OCI-M1 (cell line): ENCODE measurements around the gene CTBP2.
A peak's percentile ranks its signal among the peaks of the same experiment; 100 is the strongest.

Source experiments
- DNase-seq: peaks from one replicate; lab custom pipeline; 2025; lab: John Stamatoyannopoulos, UW

CTBP2 gene

DNA sequence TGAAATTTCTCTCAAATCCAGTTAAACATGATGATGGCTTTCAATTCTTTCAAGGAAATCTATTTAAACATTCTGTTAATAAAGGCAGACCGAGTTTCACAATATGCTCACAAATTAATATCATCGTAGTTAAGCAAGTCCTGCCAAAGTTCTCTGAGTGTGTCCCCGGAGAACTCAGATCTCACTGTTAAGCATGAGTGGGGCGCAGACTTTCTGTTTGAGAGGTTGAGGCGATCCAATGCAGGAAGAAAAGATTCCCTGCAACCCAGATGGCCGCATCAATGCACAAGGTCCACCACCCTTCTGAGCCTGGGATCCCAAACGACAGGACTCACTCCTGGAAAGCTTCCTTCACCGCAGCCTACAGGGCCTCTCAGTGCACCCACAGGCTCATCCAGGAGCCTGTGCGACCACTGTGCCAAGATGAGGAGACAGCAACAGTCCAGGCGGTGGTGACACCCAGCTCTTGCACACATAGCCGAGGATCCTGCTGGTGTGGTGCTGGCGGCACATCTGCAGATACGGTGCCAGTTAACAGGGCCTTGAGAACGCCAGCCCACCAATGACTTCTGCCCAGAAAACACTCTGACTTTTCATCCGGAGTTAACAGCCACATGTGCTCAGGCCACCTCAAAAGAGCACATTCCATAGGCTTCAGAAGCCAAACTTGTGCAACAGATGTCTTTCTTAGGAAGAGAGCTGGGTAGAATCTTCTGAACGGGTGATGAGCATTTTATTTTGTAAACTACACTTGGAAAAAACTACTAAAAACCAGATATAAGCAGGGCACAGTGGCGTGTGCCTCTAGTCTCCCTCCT is 116.3 kb downstream of the CTBP2 start:
- DNase-seq, result no peak

DNA sequence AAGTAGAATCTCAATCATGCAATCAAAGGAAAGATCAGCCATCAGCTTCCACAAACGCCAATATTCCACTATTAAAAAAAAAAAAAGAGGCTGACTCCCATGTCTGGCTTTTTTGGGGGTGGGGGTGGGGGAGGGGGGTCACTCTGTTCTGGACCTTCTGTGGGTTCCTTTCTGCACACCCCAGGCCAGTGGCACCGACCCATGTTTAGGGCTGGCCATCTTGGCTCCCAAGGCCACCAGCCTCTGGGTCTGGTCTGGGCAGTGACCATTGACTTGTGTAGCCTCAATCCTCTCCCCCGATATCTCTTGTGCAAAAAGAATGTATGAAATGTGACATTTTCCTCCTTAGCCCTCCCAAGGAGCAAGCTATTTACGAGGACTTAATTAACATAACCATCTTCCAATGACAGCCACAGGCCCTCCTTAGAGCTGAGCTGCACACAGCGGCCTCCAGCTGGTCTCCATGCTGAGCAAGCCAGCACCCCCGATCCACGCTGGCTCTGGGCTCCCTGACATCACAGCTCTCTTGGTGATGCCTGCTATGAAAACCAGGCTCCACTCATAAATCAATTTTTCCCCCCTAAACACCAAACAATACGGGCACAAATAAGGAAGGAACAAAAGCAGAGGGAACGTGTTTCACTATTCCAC is 118.4 kb downstream of the CTBP2 start:
- no peak for DNase-seq

DNA sequence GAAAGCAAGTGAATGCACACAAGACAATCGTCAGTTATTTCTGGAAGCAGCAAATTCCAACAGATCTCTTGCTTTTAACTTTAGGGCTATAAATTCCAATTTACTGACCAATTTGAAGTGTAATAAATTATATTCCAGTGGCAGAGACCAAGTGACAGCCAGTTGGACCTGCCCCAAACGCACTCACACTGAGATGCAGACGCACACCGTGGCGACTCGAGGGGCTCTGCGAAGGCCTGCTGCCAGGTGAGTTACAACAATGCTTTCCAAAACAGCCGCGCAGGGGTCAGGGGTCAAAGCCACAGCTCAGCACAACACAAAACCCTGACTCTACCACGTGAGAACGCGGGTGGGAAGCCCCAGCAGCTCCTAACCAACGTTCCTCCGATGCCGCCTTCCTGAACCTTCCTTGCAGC is 121.0 kb downstream of the CTBP2 start:
- no peak for DNase-seq

DNA sequence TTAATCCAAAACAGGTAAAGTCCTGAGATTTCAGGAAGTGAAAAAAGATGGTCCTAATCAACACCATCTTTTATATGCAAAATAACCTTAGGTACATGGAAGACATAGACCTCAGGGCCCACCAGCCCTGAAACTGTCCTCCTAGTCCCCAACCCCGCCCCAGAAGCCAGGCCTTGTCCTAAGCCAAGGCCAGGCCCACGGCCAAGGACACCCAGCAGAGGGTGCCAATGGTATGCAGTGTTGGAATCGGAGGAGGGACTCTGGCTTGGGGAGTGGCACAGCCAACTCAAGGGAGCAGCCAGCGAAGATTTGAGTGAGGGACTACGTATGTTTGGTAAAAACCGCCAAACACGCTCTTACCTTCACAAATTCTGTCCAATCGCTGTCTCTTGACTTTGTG is 121.7 kb downstream of the CTBP2 start:
- peak; percentile 11 for DNase-seq

- no peak for DNase-seq
Measured at GRCh38 chr10:125037145-125037877, 123.1 kb downstream of the CTBP2 start.

GRCh38 chr10:125035588-125036295 is 124.6 kb downstream of the CTBP2 start:
- DNase-seq, result no peak

DNA sequence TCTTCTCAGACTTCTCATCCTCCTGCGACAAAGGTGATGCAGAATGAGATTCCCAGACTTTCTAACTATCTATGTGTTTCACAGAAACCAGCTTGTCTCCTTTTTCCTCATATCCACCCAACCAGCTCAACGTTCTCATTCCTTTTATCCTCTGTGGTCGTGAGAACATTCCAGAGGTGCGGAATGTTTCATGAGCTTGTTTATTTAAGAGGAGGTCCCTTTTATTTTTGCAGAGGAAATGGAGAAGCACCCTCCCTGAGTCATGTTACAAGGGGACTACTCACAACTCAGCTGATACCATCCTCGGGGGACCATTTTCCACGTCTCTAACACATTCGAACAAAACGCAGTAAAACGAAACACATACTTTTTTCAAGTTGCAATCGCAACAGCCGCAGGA is 125.2 kb downstream of the CTBP2 start:
- DNase-seq, result no peak

- no peak for DNase-seq
Measured at GRCh38 chr10:125034675-125035074, 125.7 kb downstream of the CTBP2 start.

GRCh38 chr10:125033146-125033924 is 127.0 kb downstream of the CTBP2 start:
- DNase-seq, result no peak

DNA sequence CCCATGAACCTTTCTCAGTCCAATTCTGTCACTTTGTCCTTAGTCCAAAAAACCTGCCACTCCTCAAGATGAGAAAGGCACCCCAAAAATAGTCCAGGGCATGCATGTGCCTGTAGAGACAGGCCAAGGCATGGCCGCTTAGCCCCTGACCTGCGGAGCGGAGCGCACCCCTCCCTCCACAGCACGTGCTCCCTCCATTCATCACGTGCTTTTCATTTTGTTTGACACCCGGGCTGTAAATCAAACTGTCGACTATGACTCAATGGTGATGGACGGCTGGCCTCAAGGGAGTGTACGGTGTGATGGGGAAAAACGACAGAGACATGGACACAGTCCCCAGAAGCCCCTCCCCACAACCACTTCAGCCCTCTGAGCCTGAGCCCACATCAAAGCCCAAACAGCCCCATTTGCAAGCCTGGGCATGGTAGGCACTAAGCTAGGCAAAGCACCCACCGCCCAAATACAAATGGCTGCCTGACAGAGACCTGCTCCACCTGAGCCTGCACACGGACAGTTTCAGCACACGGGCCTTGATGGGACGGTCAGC is 127.8 kb downstream of the CTBP2 start:
- no peak for DNase-seq

- DNase-seq, result no peak
Measured at GRCh38 chr10:125030567-125031197, 129.7 kb downstream of the CTBP2 start.

DNA sequence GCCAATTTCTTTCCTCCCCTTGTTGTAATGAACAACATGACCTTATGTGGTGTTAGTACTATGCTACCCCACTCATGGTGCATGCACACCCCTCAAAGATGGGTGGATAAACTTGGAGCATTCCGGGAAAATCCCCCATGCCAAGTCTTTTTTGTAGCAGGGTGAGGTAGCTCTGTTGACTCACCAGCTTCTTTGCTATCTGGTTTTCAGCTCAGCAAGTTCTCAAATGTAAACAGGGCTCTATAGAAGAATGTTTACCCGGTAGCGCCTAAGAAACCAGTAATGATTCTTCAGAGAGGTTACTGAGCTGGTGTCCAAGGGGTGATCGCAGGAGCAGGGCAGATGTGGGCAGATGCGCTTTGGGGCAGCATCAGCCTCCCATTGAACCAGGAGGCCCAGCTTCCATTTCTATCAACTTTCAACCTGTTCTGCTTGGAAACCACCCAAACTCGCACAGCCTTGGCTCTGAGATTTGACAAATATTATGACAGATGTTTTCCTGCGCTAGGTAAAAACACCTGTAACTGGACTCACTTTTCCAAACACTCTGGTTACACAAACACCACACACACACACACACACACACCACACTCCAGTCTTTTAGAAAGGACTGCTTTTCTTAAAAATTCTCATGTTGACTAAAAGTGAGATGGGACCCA is 130.7 kb downstream of the CTBP2 start:
- no peak for DNase-seq

GRCh38 chr10:125027871-125028869 is 132.2 kb downstream of the CTBP2 start:
- DNase-seq, result no peak

GRCh38 chr10:125026974-125027735 is 133.2 kb downstream of the CTBP2 start:
- DNase-seq, result no peak

GRCh38 chr10:125026036-125026931 is 134.1 kb downstream of the CTBP2 start:
- DNase-seq, result no peak

DNA sequence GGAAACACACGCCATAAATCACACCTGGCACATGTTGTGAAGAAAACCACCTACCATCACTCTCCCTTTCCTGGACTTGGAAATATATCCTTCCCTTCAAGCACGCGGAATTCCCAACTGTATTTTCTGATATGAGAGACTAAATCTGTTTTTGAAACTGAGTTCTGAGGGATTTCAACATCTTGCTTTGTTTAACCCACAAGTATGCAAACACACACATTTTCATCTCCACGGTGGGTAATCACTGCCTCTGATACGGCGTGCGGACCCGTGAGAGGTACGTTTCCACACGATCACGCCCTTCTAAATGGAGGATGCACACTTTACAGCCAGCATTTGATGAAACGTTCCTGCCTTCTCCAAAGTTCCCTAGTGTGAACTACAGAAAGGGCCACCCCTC is 135.0 kb downstream of the CTBP2 start:
- no peak for DNase-seq
